GM21526 (cell line): ENCODE data around the gene BLVRB.
"Not testable (repeated sequence)": the region's sequence is repeated elsewhere in the genome, so short reads cannot be mapped to it uniquely, and the experiment has no call there.

Experiments used
- ATAC-seq: cut with Tn5 transposase; IDR thresholded peaks from one replicate; pipeline ENCODE4 v1.9.1; 2021; ENCODE audit warnings: moderate library complexity; ENCODE audit not compliant: unreplicated experiment, low FRiP score

BLVRB gene

DNA sequence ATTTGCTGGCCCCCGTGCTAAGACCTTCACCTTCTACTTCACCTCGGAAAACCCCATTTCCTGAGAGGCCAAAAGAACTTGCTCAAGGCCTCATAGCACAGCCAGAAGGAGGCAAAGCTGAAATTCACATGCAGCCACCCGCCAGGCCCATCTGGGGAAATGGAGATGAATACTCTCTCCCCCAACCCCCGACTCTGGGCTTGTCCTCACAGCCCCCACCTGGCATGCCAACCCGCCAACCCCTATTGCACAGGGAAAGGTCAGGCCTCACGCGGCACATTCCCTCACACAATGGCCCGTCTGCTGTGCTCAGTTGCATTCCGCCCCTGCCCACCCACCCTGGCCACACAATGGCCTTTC, 55.5 kb downstream of the BLVRB start:
- ATAC-seq = no peak

DNA sequence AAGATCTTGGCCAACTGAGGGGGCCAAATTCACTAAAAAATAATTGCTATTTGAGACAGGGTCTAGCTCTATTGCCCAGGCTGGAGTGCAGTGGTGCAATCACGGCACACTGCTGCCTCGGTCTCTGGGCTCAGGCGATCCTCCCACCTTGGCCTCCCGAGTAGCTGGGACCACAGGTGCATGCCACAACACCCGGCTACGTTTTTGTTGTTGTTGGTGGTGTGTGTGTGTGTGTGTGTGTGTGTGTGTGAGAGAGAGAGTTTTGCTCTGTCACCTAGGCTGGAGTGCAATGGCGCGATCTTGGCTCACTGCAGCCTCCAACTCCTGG, 57.0 kb downstream of the BLVRB start:
- ATAC-seq = not testable (repeated sequence)

DNA sequence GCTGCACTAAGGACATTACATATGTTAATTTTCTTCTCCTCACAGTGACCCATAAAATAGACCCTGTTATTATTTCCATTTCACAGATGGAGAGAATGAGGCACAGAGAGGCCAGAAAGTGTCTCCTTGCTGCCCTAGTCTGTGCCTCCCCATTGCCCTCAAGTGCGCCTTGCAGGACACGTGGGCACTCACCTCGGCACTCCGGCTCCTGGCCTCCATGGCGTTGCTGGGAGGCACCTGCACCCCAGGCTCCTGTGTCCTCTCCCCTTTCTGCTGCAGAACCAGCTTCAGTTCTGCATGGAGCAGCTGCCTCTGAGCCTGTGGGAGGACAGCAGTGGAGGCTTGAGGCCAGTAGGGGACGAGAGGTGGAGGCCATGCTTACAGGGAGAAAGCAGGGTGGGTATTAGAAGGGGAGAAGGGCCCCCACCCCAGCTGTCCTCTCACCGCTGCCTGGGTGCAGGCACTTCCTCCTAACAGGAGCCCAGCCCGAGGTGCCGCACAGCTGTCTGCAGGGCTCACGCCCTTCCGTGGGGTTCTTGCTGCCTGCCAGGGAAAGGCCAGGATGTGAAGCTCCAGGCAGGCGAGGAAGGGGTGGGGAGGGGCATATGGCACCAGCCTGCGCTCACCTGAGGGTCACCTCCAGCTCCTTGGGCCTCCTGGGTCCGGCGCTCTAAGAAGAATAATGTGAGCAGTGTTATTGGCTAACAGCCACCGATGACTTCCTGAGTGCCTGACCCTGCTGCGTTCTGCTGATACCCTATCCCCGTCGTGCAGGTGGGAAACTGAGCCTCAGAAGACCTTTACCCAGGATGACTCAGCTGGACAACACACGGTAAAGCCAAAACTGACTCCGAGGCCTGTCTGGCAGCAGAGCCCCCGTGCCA, 57.6 kb downstream of the BLVRB start:
- no peak for ATAC-seq

DNA sequence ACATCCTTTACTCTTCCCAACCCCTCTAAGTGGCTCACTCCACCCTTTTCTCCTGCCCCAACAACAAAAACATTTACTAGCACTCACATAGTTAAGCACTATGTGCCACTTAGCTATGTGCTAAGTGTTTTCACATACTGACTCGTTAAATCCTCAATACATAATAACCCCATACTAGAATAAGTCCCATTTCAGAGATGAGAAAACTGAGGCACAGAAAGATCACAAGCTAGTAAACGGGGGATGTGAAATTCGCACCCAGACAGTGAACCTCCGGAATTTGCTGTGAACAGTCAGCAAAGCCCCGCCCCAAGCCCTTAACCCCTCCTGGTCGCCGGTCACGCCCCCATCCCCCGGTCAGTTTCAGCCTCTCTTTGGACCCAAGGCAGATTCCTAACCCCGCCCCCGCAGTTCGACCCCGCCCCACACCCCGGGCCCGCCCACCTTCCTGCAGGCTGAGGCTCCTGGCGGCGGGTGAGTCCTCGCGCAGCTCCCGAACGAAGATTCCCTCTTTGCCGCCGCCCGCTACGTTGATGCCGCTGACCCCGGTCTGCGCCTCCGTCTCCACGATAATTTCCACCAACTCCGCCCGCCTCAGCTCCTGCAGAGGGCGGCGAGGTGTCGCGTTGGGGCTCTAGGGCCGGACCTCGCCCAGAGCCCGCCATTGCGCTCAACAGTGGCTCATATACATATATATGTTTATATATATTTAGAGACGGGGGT, 62.1 kb downstream of the BLVRB start:
- peak; percentile 57 for ATAC-seq

DNA sequence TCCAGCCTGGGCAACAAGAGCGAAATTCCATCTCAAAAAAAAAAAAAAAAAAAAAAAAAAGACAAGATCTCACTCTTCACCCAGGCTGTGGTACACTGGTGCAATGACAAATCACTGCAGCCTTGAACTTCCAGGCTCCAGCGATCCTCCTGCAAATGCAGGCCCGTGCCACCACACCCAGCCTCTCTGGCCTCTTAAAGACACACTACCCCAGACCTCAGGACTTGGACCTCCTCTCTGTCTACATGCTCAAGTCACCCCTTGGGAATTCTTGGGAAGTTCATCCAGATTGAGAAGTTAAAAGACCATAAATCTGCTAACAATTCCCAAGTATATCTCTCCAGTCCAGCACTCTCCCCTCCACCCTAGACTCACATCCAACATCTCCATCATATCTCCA, 65.0 kb downstream of the BLVRB start:
- ATAC-seq = no peak

DNA sequence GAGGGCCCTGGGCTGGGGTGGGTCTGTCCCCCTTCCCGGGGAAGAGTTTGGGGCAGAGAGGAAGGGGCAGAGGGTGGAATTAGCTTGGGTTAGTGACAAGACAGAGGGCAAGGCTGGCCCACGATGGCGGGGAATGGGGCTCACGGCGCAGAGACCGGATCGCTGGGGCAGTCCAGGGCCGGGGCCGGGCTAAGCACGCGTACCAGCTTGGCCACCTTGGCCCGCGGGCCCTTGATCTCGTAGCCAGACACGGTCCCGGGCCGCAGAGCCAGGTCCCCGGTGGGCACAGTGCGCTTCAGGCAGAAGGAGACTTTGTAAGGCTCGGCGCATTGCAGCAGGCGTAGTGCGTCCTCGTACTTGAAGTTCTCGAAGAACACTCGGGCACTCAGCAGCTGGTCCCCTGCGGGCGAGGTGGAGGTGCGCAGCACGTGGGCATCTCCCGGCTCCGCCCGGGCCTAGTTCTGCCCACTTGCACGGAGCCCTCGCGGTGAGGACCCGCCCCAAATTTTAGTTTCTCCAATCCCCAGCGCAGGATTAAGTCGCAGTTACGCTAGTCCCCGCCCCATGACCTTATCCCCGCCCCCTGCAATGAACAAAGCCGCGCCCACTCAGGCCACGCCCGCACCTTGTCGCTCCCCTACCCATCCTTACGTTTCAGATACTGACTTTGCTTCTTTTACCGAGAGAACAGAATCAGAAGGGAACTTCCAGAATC, 67.0 kb downstream of the BLVRB start:
- no peak for ATAC-seq
